ENCODE results near the gene LANCL2. TPM values are rescaled to one million over a fixed set of nuclear protein-coding genes. Genes with fewer than 3 reads are reported as not detected.

LANCL2 gene
- total RNA-seq, 2 donors from 2014 or later, result 6.6 to 11.4 TPM

GRCh38 chr7:55425141-55425752 lies 60.1 kb downstream of the LANCL2 start:
- Histone ChIP-seq H3K4me1 (ENCODE audit: control insufficient read depth in 1 of 2, low read depth in 2 of 2) (no peaks in the 10 kb centered on the region), H3K27me3 (replicated peaks; ENCODE audit: insufficient read depth) (no peaks in the 10 kb centered on the region), H3K27ac (no peak overlapping the region), H3K9me3 (no peaks in the 10 kb centered on the region), H3K4me3 (no peak overlapping the region), H3K36me3 (peaks cover 4% of the 10 kb centered on the region)
- no peak for DNase-seq (ENCODE audit: low spot score)
- TF ChIP-seq CTCF (IDR thresholded peaks at IDR 0.05), result no peak
- no peak for ATAC-seq (ENCODE audit: insufficient number of reproducible peaks, low FRiP score, low read depth)

GRCh38 chr7:55426676-55427075 lies 61.5 kb downstream of the LANCL2 start:
- peaks cover 4% of the 10 kb centered on the region for H3K36me3 ChIP-seq
- DNase-seq (ENCODE audit: low spot score) (no peak), ATAC-seq (ENCODE audit: insufficient number of reproducible peaks, low FRiP score, low read depth) (no peak)
- H3K9me3 ChIP-seq, result no peaks in the 10 kb centered on the region
- H3K4me3 ChIP-seq, result no peak overlapping the region
- TF ChIP-seq CTCF (IDR thresholded peaks at IDR 0.05), result no peak
- no peaks in the 10 kb centered on the region for H3K27me3 ChIP-seq (replicated peaks; ENCODE audit: insufficient read depth)
- H3K27ac ChIP-seq, result no peak overlapping the region
- no peaks in the 10 kb centered on the region for H3K4me1 ChIP-seq (ENCODE audit: control insufficient read depth in 1 of 2, low read depth in 2 of 2)

- ATAC-seq (ENCODE audit: insufficient number of reproducible peaks, low FRiP score, low read depth) (no peak), DNase-seq (ENCODE audit: low spot score) (no peak)
- Histone ChIP-seq H3K36me3 (peaks cover 4% of the 10 kb centered on the region), H3K4me1 (ENCODE audit: control insufficient read depth in 1 of 2, low read depth in 2 of 2) (peaks cover 0 to 6% of the 10 kb centered on the region in 2 donors), H3K27ac (no peak overlapping the region), H3K4me3 (no peak overlapping the region), H3K27me3 (replicated peaks; ENCODE audit: insufficient read depth) (no peaks in the 10 kb centered on the region), H3K9me3 (no peaks in the 10 kb centered on the region)
- no peak for TF ChIP-seq CTCF (IDR thresholded peaks at IDR 0.05)
Measured at GRCh38 chr7:55427342-55427741, 62.2 kb downstream of the LANCL2 start.

GRCh38 chr7:55427800-55428199 lies 62.7 kb downstream of the LANCL2 start:
- DNase-seq (ENCODE audit: low spot score) (no peak), ATAC-seq (ENCODE audit: insufficient number of reproducible peaks, low FRiP score, low read depth) (no peak)
- peaks cover 0 to 8% of the 10 kb centered on the region in 2 donors for H3K4me1 ChIP-seq (ENCODE audit: control insufficient read depth in 1 of 2, low read depth in 2 of 2)
- H3K9me3 ChIP-seq, result no peaks in the 10 kb centered on the region
- H3K36me3 ChIP-seq, result peaks cover 4% of the 10 kb centered on the region
- TF ChIP-seq CTCF (IDR thresholded peaks at IDR 0.05), result no peak
- no peak overlapping the region for H3K27ac ChIP-seq
- H3K27me3 ChIP-seq (replicated peaks; ENCODE audit: insufficient read depth), result no peaks in the 10 kb centered on the region
- no peak overlapping the region for H3K4me3 ChIP-seq

GRCh38 chr7:55429835-55430499 lies 64.8 kb downstream of the LANCL2 start:
- DNase-seq (ENCODE audit: low spot score), result no peak
- H3K36me3 ChIP-seq, result peaks cover 4% of the 10 kb centered on the region
- H3K9me3 ChIP-seq, result no peaks in the 10 kb centered on the region
- peaks cover 0 to 8% of the 10 kb centered on the region in 2 donors for H3K4me1 ChIP-seq (ENCODE audit: control insufficient read depth in 1 of 2, low read depth in 2 of 2)
- no peak for ATAC-seq (ENCODE audit: insufficient number of reproducible peaks, low FRiP score, low read depth)
- no peaks in the 10 kb centered on the region for H3K27me3 ChIP-seq (replicated peaks; ENCODE audit: insufficient read depth)
- no peak overlapping the region for H3K4me3 ChIP-seq
- no peak for TF ChIP-seq CTCF (IDR thresholded peaks at IDR 0.05)
- H3K27ac ChIP-seq, result no peak overlapping the region
